ENCODE results near the gene JAML. TPM values are rescaled to one million over a fixed set of nuclear protein-coding genes. Genes with fewer than 3 reads are reported as not detected.

Gene JAML
- total and polyA plus RNA-seq, 9 of the 15 experiments (the other 6 are each of a cell fraction or from before 2014, with no cell fraction given): 0.05 to 0.32 (median 0.22) TPM; not detected in 4

- no peak for TF ChIP-seq GTF2B (IDR thresholded peaks at IDR 0.05; ENCODE audit: extremely low read depth, insufficient read length)
- TF ChIP-seq CBX8 (IDR thresholded peaks at IDR 0.05; ENCODE audit: borderline replicate concordance, extremely low read depth, low read depth, low read length, poor library complexity, severe bottlenecking): no peak
- no peak for TF ChIP-seq TAL1 (IDR thresholded peaks at IDR 0.05)
- TF ChIP-seq SP2 (IDR thresholded peaks at IDR 0.05; ENCODE audit: extremely low read depth, low read depth, low read length, poor library complexity, severe bottlenecking): no peak
These were observed 48.1 kb downstream of the JAML start (continued) for GRCh38 chr11:118176778-118177134.

GRCh38 chr11:118175993-118176777 is 48.6 kb downstream of the JAML start, which contains the start of gene SCN2B:
SCN2B (minus strand) TSS chr11:118176639; CDS start chr11:118176431, 208 bp downstream.
- Histone ChIP-seq H4K20me1 (replicated peaks; ENCODE audit: control insufficient read depth, insufficient read depth, low read length) (0 out of 2 replicates have a peak, but pooled peaks cover 6% of the 10 kb centered on the region), H3K9me3 (replicated peaks; ENCODE audit: control insufficient read depth, insufficient read depth, low read depth, low read length) (no peaks in the 10 kb centered on the region), H3K79me2 (ENCODE audit: control insufficient read depth, insufficient read depth, low read length) (no peaks in the 10 kb centered on the region), H3K4me1 (replicated peaks in 1 of 2; ENCODE audit: control insufficient read depth in 2 of 2, insufficient read depth in 2 of 2, low read length in 2 of 2) (peaks cover 0 to 10% of the 10 kb centered on the region in 2 experiments; a peak in 2 of 5 replicates), H3K4me3 (no peak within 1 kb of the TSS), H3K9me1 (ENCODE audit: control insufficient read depth, insufficient read depth, low read length) (no peaks in the 10 kb centered on the region), H3K4me2 (ENCODE audit: insufficient read depth, low read length) (no peak within 1 kb of the TSS), H2AFZ (ENCODE audit: low read depth, low read length) (no peak within 1 kb of the TSS), H3K27ac (ENCODE audit: extremely low read depth, low read depth, low read length) (no peak within 1 kb of the TSS), H3K36me3 (ENCODE audit: control insufficient read depth, insufficient read depth, low read length) (no peaks in the 10 kb centered on the region), H3K9ac (ENCODE audit: insufficient read depth in 1 of 2, low read depth in 2 of 2, low read length in 2 of 2) (no peak within 1 kb of the TSS), H3K27me3 (ENCODE audit: control insufficient read depth in 2 of 2, insufficient read depth in 2 of 2, low read length in 2 of 2) (peaks cover 28 to 54% of the 10 kb centered on the region in 2 experiments)
- under 1% methylated on average over 14 of the region's 14 CpGs for WGBS (ENCODE audit: insufficient coverage, low coverage, missing lambda C conversion rate)
- ChIA-PET CTCF (ENCODE audit: low intra/inter-chr PET ratio) (no interaction called here), POLR2A (interaction anchor here (0.6 kb wide), 1 partner anchor 357 kb away, joined by 3 read pairs; no protein-coding TSS in a partner anchor)
- FAIRE-seq: no peak
- TF ChIP-seq KDM1A (IDR thresholded peaks at IDR 0.05) (peak in 1 of 2 experiments; percentile 67; a peak in 1 of 4 replicates), ZNF444 (CRISPR knock-in tag; IDR thresholded peaks at IDR 0.05) (peak; percentile 20; the same call in 1 of the 2 replicates), BMI1 (IDR thresholded peaks at IDR 0.05; ENCODE audit: low read length) (no peak)
- TF ChIP-seq, protein P1, sequence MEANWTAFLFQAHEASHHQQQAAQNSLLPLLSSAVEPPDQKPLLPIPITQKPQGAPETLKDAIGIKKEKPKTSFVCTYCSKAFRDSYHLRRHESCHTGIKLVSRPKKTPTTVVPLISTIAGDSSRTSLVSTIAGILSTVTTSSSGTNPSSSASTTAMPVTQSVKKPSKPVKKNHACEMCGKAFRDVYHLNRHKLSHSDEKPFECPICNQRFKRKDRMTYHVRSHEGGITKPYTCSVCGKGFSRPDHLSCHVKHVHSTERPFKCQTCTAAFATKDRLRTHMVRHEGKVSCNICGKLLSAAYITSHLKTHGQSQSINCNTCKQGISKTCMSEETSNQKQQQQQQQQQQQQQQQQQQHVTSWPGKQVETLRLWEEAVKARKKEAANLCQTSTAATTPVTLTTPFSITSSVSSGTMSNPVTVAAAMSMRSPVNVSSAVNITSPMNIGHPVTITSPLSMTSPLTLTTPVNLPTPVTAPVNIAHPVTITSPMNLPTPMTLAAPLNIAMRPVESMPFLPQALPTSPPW (CRISPR knock-in tag; IDR thresholded peaks at IDR 0.05): peak; percentile 67
- TF ChIP-seq, protein P2, sequence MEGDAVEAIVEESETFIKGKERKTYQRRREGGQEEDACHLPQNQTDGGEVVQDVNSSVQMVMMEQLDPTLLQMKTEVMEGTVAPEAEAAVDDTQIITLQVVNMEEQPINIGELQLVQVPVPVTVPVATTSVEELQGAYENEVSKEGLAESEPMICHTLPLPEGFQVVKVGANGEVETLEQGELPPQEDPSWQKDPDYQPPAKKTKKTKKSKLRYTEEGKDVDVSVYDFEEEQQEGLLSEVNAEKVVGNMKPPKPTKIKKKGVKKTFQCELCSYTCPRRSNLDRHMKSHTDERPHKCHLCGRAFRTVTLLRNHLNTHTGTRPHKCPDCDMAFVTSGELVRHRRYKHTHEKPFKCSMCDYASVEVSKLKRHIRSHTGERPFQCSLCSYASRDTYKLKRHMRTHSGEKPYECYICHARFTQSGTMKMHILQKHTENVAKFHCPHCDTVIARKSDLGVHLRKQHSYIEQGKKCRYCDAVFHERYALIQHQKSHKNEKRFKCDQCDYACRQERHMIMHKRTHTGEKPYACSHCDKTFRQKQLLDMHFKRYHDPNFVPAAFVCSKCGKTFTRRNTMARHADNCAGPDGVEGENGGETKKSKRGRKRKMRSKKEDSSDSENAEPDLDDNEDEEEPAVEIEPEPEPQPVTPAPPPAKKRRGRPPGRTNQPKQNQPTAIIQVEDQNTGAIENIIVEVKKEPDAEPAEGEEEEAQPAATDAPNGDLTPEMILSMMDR (IDR thresholded peaks at IDR 0.05 in 2 of 3, conservative IDR thresholded peaks at IDR 0.05 in 1 of 3; ENCODE audit: insufficient read depth in 2 of 3, low read depth in 1 of 3, low read length in 3 of 3): no peak
- TF ChIP-seq, protein P3, sequence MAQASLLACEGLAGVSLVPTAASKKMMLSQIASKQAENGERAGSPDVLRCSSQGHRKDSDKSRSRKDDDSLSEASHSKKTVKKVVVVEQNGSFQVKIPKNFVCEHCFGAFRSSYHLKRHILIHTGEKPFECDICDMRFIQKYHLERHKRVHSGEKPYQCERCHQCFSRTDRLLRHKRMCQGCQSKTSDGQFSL (CRISPR knock-in tag; IDR thresholded peaks at IDR 0.05): no peak
- TF ChIP-seq, protein P3 (tag; IDR thresholded peaks at IDR 0.05): 0 out of 4 replicates have a peak, but pooled peaks of 1 of the 2 experiments have one; percentile 47
- BruUV-seq (replicated peaks): no TSS peak
- no peak for ATAC-seq
- peak in 1 of 4 experiments; percentile 27 for DNase-seq (ENCODE audit: extremely low read depth in 1 of 4, low spot score in 3 of 4)
- intact Hi-C loops (cut with micrococcal nuclease) (loop anchor here (10.0 kb wide), 1 partner anchor 231 kb away; no protein-coding TSS in a partner anchor), in situ Hi-C loops (cut with MboI) (no loop called here)
